Measurements from ENCODE around the gene OSER1.

Gene OSER1

GRCh38 chr20:44218446-44218845 lies 7.9 kb upstream of the OSER1 start:
- TF ChIP-seq ZNF274 (IDR thresholded peaks at IDR 0.05; ENCODE audit: low read depth, low read length), result no peak
- H3K4me3 ChIP-seq (ENCODE audit: low read length), result no peak overlapping the region

GRCh38 chr20:44217342-44218092 lies 6.9 kb upstream of the OSER1 start:
- TF ChIP-seq ZNF274 (IDR thresholded peaks at IDR 0.05; ENCODE audit: low read depth, low read length), result no peak
- H3K4me3 ChIP-seq (ENCODE audit: low read length), result no peak overlapping the region

GRCh38 chr20:44215125-44215524 lies 4.6 kb upstream of the OSER1 start:
- TF ChIP-seq ZNF274 (IDR thresholded peaks at IDR 0.05; ENCODE audit: low read depth, low read length), result no peak
- no peak overlapping the region for H3K4me3 ChIP-seq (ENCODE audit: low read length)

GRCh38 chr20:44212792-44213191 lies 2.2 kb upstream of the OSER1 start:
- H3K4me3 ChIP-seq (ENCODE audit: low read length), result no peak overlapping the region
- TF ChIP-seq ZNF274 (IDR thresholded peaks at IDR 0.05; ENCODE audit: low read depth, low read length), result no peak

- TF ChIP-seq ZNF274 (IDR thresholded peaks at IDR 0.05; ENCODE audit: low read depth, low read length), result no peak
- H3K4me3 ChIP-seq (ENCODE audit: low read length), result peak overlapping the region; percentile 63
Measured at GRCh38 chr20:44211177-44212039, 837 bp upstream of the OSER1 start.

GRCh38 chr20:44209686-44210405 lies 725 bp downstream of the OSER1 start:
- H3K4me3 ChIP-seq (ENCODE audit: low read length), result peak overlapping the region; percentile 83
- no peak for TF ChIP-seq ZNF274 (IDR thresholded peaks at IDR 0.05; ENCODE audit: low read depth, low read length)

GRCh38 chr20:44208770-44209169 lies 1.8 kb downstream of the OSER1 start:
- peak overlapping the region; percentile 83 for H3K4me3 ChIP-seq (ENCODE audit: low read length)
- no peak for TF ChIP-seq ZNF274 (IDR thresholded peaks at IDR 0.05; ENCODE audit: low read depth, low read length)

- TF ChIP-seq ZNF274 (IDR thresholded peaks at IDR 0.05; ENCODE audit: low read depth, low read length), result no peak
- H3K4me3 ChIP-seq (ENCODE audit: low read length), result peak overlapping the region; percentile 83
Measured at GRCh38 chr20:44208165-44208564, 2.4 kb downstream of the OSER1 start.

- TF ChIP-seq ZNF274 (IDR thresholded peaks at IDR 0.05; ENCODE audit: low read depth, low read length), result no peak
- H3K4me3 ChIP-seq (ENCODE audit: low read length), result no peak overlapping the region
Measured at GRCh38 chr20:44207126-44207723, 3.3 kb downstream of the OSER1 start.

- TF ChIP-seq ZNF274 (IDR thresholded peaks at IDR 0.05; ENCODE audit: low read depth, low read length), result no peak
- H3K4me3 ChIP-seq (ENCODE audit: low read length), result no peak overlapping the region
Measured at GRCh38 chr20:44206132-44206531, 4.4 kb downstream of the OSER1 start.

GRCh38 chr20:44204832-44205215 lies 5.7 kb downstream of the OSER1 start:
- no peak for TF ChIP-seq ZNF274 (IDR thresholded peaks at IDR 0.05; ENCODE audit: low read depth, low read length)
- H3K4me3 ChIP-seq (ENCODE audit: low read length), result no peak overlapping the region

GRCh38 chr20:44204156-44204831 lies 6.3 kb downstream of the OSER1 start:
- TF ChIP-seq ZNF274 (IDR thresholded peaks at IDR 0.05; ENCODE audit: low read depth, low read length), result no peak
- no peak overlapping the region for H3K4me3 ChIP-seq (ENCODE audit: low read length)

- no peak for TF ChIP-seq ZNF274 (IDR thresholded peaks at IDR 0.05; ENCODE audit: low read depth, low read length)
- no peak overlapping the region for H3K4me3 ChIP-seq (ENCODE audit: low read length)
Measured at GRCh38 chr20:44203161-44203560, 7.4 kb downstream of the OSER1 start.

All from GM08714 (cell line).